HG02798 (cell line): ENCODE results near the gene RFXANK.
A peak's percentile ranks its signal among the peaks of the same experiment; 100 is the strongest.
"Not testable (repeated sequence)": the region's sequence is repeated elsewhere in the genome, so short reads cannot be mapped to it uniquely, and the experiment has no call there.

Experiments used
- ATAC-seq: cut with Tn5 transposase; IDR thresholded peaks from one replicate; pipeline ENCODE4 v1.9.1; 2021; ENCODE audit warnings: mild to moderate bottlenecking; ENCODE audit not compliant: unreplicated experiment, poor library complexity

Gene RFXANK, protein sequence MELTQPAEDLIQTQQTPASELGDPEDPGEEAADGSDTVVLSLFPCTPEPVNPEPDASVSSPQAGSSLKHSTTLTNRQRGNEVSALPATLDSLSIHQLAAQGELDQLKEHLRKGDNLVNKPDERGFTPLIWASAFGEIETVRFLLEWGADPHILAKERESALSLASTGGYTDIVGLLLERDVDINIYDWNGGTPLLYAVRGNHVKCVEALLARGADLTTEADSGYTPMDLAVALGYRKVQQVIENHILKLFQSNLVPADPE

DNA sequence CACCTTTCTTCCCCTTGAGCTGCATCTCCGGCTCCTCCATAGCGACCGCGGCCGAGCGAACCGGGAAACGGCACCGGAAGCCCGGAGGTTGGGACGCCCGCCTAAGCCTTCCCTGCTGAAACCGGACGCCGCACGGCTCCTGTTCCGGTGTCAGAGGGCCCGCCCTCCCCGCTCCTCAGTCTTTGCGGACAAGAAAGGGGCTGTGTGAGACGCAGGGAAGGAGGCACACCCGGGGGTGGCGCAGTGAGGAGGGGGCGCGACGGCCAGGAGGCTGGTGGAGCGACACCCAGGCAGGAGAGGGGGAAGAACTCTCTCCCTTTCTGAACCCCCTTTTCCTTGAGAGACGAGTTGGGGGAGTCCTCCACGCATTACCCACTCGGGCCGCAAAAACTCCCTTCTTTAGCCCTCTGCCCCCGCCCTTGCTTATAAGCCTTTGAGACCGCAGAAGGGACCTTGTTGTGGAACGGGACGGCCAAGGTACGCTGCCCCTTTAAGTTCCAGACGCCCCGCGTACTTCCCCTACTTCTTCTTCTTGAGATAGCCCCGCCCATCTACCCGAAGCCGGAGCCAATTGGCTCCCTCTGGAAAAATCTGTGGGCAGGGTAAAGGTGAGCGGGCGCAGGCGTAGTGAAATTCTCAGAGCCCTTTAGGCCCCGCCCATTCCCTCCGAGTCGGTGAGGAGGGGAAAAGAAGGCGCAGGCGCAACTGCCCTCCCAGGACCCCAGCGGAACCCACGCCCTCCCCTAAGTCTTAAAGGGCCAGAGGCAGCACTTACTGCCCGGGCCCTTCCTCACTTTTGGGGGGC lies at the start of gene RFXANK, which contains the start of gene BORCS8:
TSS of gene RFXANK (plus strand) at position 181 of the 805 bp plus-strand sequence. CDS start 1,689 bp downstream, outside the sequence.
TSS of gene BORCS8 (minus strand) at position 75 of the 805 bp plus-strand sequence. CDS start at position 40, 35 bp downstream.
- peak; percentile 91 for ATAC-seq

DNA sequence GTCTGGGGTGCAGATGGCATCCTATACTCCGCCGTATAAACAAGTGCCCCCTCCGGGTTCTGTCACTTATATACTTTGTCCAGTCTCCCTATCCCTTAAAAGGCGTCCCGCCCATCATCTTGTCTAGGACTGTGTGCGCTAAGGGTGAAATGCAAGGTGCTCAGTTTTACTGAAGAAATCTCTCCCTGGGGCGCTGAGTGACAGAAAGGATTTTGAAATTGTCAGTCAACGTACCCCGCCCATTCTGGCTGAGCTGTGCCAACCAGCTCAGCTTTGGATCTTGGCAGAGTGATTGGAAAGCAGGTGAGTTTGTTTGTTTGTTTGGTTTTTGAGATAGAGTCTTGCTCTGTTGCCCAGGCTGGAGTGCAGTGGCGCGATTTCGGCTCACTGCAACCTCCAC lies 49.7 kb upstream of the RFXANK start:
- no peak for ATAC-seq

DNA sequence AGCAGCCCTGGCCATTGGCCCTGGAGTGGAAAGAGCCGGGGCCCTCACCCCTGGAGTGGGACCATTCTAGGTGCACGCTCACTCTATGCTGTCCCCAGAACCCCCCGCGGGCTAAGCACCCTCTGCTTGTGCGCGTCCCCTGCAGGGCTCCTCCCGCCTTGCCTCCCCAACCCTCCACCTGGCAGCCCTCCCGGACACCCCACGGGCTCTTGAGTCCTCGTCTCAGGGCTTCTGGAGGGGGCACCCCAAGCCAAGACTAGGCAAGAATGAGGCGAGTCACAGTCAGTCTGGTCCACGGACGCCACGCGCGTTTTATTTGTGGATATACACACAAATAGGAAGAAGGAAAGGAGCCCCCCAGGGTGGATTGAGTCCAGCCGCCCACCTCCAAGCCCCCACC lies 46.8 kb upstream of the RFXANK start:
- no peak for ATAC-seq

DNA sequence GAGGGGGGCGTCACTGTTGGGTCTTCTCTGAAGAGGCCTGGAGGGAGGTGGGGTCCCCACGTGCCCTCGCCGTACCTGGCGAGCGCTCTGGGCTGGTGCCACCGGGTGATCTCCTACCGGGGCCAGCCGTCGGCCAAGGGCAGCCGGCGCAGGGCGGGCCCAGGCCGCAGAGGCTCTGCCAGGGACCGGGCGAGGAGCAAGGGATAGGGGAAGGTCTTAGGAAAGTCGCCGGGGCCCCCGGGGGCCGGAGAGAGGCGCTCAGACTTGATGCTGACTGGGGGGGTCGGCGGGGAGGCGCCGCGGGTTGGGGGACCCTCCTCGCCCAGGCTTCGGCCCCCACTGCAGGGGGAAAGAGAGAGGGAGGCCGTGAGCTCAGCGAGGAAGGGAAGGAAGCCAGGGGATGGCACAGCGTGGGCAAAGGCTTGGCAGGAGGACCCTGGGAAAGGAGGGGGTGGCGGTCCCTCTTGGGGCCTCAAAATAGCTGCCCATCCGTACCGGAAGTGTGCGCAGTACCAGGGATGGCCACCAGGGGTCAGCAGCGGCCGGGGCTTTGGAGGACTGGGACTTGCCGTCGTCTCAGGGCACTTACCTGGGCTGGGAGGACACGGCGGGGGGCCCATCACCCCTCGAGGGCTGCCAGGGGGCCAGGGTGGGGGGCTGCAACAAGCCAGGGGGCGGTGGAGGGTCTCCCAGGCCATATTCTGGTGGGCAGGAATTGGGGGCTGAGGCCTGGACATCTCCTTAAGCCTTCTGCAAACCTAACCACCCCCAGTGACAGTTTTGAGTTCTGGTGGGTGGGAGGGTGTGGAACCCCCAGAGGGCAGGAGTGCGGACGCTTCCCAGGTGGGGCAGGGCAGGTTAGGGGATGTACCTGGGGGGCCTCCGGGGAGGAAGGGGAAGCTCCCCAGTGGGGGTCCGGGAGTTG lies 46.1 kb upstream of the RFXANK start:
- peak; percentile 49 for ATAC-seq

DNA sequence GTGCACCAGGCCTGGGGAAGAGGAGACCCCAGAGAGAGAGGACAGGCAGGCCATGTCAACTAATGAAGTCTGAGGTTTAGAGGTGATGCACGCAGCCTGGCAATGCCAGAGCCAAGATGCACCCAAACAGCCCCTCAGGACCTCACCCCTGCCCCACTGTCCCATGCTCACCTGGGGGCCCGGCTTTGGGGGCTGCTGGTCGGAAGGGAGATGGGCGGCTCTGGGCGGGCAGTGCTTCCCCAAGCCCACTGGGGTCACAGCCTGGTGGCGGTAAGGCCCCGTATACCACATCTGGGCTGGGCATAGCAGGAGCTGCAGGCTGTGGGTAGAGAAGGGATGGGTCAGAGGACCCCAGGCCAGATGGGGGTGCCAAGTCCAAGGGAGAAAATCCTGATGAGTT lies 45.2 kb upstream of the RFXANK start:
- ATAC-seq = no peak

DNA sequence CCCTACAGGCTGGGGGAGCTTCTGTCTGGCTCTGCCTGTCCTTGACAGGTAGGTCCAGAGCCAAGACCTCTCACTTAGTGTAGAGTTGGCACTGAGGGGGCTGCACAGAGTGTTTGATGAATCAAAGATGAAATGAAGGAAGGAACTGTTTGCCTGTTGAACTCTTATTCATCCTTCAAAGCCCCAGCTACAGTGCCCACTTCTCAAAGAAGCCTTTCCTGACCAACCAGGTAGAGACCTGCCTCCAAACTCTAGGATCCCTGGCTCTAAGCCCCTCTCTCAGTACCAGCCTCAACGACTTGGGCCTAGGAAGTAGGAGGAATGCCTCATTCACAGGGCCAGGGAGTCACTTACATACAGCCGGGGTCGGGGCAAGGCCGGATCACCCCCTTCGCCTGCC lies 44.7 kb upstream of the RFXANK start:
- no peak for ATAC-seq

DNA sequence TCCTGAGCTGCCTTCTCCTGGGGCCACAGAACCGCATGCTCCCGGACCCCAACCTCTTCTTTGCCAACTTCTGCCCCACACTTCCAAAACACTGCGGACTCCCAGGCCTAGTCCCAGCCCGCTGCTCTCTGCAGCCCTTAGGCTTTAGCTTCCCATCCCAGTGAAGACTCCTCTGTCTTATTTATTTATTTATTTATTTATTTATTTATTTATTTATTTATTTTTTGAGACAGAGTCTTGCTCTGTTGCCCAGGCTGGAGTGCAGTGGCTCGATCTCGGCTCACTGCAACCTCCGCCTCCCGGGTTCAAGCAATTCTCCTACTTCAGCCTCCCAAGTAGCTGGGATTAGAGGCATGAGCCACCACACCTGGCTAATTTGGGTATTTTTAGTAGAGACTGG lies 43.6 kb upstream of the RFXANK start:
- not testable (repeated sequence) for ATAC-seq

DNA sequence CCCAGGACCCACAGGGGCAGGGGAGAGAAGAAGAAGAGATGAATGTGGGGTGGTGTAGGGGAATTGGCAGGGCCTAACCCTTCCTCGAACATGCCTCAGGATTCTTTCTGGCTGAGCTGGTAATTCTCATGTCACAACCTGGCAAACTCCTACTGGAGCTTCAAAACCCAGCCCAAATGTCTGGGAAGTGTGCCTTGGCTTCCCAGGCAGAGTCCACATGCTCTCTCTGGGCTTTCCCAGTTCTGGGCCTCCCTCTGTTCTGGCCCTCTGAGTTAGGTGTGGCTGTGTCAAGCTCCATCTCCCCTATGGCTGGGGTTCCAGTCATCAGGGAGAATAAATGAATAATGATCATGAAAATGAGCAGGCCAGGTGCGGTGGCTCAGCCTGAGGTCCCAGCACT lies 42.6 kb upstream of the RFXANK start:
- no peak for ATAC-seq

DNA sequence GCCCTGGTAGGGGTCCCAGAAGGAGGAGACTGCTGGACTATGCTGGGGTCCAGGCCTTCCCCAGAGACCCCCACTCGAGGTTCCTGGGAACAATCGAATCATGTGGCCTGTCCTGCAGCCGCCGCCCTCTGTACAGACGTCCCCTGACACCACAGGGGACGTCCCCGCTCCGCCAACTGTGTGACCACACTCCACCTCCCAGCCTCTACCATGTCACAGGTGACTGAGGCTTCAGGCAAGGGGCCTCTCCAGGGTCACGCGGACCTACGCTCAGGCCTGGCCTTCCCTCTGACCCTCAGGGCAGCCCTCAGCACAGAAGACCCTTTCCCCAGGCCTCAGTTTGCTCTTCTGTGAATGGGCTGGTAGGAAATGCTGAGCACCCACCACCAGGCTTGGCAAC lies 40.6 kb upstream of the RFXANK start:
- peak; percentile 50 for ATAC-seq

DNA sequence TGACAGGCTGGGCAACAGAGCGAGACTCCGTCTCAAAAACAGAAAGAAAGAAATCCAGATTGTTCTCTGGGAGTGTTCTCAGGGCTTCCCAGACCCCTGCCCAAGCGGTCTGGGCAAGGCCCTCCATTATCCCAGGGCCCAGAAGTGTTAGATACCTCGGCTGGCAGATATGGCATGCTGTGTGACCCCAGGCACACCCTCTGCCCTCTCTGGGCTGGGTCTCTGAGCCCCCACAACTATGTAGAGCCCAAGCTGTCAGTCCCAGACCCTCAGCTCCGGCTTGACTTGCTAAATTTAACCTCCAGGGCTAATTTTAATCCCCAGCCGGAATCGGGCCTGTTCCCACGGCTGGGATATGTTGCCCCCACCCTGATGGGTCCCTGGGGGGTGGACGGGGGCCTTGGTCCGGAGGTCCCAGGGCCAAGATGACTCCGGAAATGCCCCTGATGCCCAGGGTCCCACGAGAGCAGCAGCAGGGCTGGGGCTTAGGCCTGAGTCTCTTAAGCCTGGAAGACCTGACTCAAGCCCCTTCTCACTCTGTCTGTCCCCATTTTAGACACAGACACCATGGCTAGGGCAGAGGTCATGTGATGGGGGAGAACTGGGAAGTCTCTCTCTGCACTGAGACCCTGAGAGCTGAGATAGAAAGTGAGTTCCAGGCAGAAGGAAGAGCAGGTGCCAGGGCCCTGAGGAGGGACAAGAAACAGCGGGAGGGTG lies 39.2 kb upstream of the RFXANK start:
- no peak for ATAC-seq

DNA sequence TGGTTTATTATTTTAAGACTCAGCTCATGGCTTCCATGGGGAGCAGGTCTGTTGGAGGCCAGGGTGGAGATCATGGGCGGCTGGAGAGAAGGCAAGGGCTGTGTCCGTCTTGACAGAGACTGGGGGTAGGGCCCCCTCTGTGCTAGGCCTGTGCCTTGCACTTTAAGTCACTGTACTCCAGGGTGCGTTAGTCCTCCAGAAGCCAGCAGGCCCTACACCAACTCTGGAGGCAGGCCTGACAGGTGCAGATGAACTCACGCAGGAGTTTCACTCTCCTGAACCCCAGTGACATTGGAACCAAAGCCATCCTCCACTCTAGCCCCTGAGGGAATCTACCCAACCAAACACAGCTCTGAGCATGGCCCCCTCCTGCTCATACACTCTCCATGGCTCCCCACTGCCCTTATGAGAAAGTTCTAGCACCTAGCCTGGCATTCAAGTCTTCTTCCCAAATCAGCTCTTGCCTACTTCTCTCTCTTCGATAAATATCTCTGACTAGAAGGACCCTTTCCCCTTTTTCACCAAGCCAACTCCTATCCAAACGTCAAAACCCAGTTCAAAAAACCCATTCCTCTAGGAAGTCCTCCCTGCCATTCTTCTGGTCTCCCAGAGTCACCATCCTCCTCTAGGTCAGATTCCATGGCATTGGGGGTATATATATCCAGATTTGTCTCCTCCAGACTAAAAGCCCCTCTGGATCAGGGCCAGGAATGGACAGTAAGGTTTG lies 37.1 kb upstream of the RFXANK start:
- no peak for ATAC-seq

DNA sequence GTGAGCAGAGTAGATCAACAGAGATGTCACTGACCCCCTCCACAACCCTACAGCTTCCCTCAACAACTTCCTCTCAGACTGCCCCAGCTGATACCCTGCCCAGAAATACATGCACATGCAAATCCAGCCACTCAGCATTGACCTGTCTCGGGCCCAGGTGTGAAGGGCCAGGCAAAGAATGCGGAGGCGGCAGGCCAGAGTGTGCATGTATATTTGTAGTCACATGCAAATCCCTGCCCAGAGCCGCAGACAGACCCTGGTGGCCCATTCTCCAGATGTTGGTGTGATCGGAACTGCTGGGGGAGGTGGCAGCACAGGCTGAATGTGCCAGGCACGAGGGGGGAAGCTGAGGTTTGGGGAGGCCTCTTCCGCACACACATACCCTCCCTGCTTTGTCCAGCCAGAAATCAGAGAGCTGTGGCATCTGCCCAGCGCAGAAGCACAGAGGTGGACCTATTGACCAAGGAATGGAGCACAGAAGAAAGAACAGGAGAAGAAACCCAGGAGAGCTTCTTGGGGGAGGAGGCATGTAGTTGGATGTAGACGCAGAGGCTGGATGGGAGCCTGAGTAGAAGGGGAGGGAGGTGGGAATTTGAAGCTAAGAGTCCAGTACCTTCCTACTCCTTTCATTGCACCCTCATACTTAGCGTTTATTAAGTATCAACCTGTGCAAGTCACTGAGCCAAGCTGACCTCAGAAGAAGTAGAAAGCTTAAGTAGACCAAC lies 36.4 kb upstream of the RFXANK start:
- ATAC-seq = peak; percentile 84

DNA sequence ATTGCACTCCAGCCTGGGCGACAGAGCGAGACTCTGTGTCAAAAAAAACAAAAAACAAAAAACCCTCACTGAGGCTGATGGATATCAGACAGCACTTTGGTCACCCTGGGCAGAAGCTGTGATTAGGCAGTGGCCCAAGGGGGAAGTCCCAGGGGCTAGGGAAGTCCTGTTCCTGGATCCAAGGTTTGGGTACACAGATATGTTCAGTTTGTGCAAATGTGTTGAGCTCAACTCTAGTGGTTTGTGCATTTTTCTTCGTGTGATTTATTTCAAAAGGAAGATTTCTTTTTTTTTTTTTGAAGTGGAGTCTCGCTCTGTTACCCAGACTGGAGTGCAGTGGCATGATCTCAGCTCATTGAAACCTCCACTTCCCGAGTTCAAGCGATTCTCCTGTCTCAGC lies 34.2 kb upstream of the RFXANK start:
- ATAC-seq = no peak

DNA sequence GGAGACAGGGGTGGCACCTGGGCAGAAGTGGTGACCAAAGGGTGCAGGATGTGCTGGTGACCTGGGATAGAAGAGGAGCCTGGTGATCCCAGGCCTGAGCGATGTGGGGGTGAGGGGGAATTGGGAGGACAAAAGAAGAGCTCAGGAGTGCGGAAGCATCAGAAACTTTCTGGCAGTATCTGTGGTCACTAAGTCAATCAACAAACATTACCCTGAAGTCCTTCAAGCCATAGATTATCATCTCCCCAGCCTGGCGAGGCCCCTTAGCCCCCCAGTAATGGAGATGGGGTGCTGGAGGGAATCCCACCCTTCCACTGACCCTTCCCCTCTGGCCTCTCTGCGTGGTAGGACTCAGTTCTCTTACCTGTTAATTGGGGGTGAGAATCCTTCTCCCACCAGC lies 32.5 kb upstream of the RFXANK start:
- ATAC-seq = no peak

DNA sequence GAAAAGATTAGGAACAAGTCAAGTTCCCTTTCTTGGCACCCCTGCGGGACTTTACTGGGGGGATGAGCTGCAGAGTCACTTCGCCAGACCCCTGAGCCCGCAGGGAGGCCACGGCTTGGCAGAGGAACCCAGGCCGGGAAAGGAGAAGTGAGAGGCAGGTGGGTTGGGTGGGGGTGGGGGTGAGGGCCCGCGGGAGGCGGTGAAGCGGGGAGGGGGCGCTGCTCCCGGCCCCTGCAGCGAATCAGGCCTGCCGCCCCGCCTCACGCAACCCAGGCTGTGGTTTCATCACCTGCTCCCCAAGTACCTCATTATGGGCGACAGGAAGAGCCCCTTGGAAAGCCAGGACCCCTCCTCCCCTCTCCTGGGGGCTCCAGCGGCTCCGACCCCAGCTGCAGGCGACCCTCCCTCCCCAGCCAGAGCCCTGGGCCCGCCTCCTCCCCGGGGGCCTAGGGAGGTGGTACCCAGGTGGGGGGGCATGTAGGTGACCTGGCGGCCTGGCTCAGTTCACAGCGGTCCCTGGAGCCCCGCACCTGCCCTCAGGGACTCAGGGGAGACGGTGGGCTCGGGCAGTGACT lies 31.5 kb upstream of the RFXANK start:
- no peak for ATAC-seq

DNA sequence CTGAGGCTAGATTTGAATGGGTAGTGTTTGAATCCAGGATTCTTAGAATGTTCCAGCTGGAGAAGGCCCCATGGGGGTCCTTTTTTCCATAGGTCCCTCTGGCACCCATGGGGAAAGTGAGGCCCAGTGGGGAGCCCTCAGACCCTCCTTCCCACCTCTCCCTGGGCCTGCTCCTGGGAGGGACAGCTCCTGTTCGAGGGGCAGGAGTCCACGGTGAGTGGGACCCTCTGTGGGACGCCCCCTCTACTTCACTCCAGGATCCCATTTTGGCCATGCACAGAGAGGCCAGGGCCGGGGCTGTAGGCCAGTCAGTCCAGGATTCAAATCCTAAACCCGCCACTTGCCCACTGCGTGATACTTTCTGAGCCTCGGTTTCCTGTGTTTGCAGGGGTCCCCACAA lies 29.6 kb upstream of the RFXANK start:
- no peak for ATAC-seq

DNA sequence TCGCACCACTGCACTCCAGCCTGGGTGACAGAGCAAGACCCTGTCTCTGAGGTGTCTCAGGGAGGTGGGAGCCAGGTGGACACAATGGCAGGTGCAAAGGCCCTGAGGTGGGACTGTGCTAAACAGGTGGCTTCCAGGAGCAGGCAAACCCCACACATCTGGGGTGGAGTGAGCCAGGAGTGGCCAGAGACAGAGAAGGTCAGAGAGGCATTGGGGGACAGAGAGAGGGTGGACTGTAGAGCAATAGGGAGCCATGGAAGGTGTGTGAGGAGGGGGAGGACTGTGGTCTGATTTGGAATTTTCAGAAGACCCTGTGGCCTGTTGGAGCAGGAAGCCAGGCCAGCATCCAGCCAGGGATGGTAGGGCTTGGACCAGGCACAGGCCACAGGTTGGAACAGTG lies 26.7 kb upstream of the RFXANK start:
- ATAC-seq = no peak

DNA sequence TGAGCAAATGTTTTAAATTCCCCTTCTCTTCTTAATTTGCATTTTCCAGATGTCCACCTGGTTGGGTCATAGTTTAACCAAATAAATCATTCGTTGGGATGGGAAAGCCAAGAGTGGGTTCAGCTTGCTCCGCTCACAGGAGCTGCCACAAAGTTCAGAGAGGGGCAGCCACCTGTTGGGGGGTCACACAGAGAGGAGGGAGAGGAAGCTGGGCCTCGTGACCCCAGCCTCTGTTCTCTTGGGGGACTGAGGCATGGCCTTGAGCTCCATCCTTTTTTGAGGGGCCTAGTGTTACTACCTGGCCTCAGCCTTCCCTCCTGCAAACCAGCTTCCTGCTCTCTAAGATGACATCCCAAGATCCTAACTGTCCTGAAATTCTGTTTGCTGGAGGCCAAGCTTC lies 24.4 kb upstream of the RFXANK start:
- ATAC-seq = no peak
